ENCODE measurements around the gene GRIN2C. TPM values are rescaled to one million over a fixed set of nuclear protein-coding genes. Genes with fewer than 3 reads are reported as not detected.

Gene GRIN2C
- total RNA-seq, 1 donor from 2014 or later, result not detected

- no peak overlapping the region for H3K27ac Mint-ChIP-seq
These were observed 59.2 kb downstream of the GRIN2C start for GRCh38 chr17:74800531-74800930.

GRCh38 chr17:74799097-74799496 is 60.6 kb downstream of the GRIN2C start:
- Histone ChIP-seq H3K9me3 (ENCODE audit: low read depth) (no peaks in the 10 kb centered on the region), H2AFZ (replicated peaks) (no peak overlapping the region), H3K27me3 (no peaks in the 10 kb centered on the region), H3K79me2 (ENCODE audit: low read depth) (no peaks in the 10 kb centered on the region), H3K36me3 (no peaks in the 10 kb centered on the region), H4K20me1 (ENCODE audit: low read depth) (peaks cover 4% of the 10 kb centered on the region), H3K4me2 (no peak overlapping the region), H3K4me3 (no peak overlapping the region), H3K27ac (no peak overlapping the region), H3K4me1 (no peaks in the 10 kb centered on the region), H3K9ac (no peak overlapping the region), H3F3A (ENCODE audit: low read depth) (no peaks in the 10 kb centered on the region)
- DNase-seq (ENCODE audit: low spot score), result no peak
- Mint-ChIP-seq H3K27ac (no peak overlapping the region), H3K36me3 (peaks cover 7% of the 10 kb centered on the region), H3K27me3 (ENCODE audit: insufficient read depth, low read depth) (peaks cover 3% of the 10 kb centered on the region), H3K4me3 (no peak overlapping the region), H3K4me1 (no peaks in the 10 kb centered on the region), H3K9me3 (no peaks in the 10 kb centered on the region)
- TF ChIP-seq CTCF (IDR thresholded peaks at IDR 0.05) (no peak), EZH2phosphoT487 (IDR thresholded peaks at IDR 0.05) (no peak), EZH2 (IDR thresholded peaks at IDR 0.05) (no peak)

More at GRCh38 chr17:74800531-74800930, 59.2 kb downstream of the GRIN2C start:
- no peaks in the 10 kb centered on the region for H3K4me1 Mint-ChIP-seq
- Histone ChIP-seq H4K20me1 (ENCODE audit: low read depth) (no peaks in the 10 kb centered on the region), H2AFZ (replicated peaks) (no peak overlapping the region), H3K4me2 (no peak overlapping the region), H3K27me3 (no peaks in the 10 kb centered on the region), H3F3A (ENCODE audit: low read depth) (no peaks in the 10 kb centered on the region), H3K27ac (no peak overlapping the region), H3K36me3 (no peaks in the 10 kb centered on the region), H3K4me1 (no peaks in the 10 kb centered on the region), H3K79me2 (ENCODE audit: low read depth) (no peaks in the 10 kb centered on the region), H3K9me3 (ENCODE audit: low read depth) (no peaks in the 10 kb centered on the region), H3K4me3 (no peak overlapping the region), H3K9ac (no peak overlapping the region)
- TF ChIP-seq CTCF (IDR thresholded peaks at IDR 0.05), result no peak
- no peaks in the 10 kb centered on the region for H3K9me3 Mint-ChIP-seq
- no peak for DNase-seq (ENCODE audit: low spot score)
- no peak overlapping the region for H3K4me3 Mint-ChIP-seq
- peaks cover 5% of the 10 kb centered on the region for H3K36me3 Mint-ChIP-seq
- peaks cover 3% of the 10 kb centered on the region for H3K27me3 Mint-ChIP-seq (ENCODE audit: insufficient read depth, low read depth)

GRCh38 chr17:74798239-74798707 is 61.4 kb downstream of the GRIN2C start:
- no peak overlapping the region for H3K4me3 ChIP-seq
- no peaks in the 10 kb centered on the region for H3K79me2 ChIP-seq (ENCODE audit: low read depth)
- Mint-ChIP-seq H3K27ac (no peak overlapping the region), H3K27me3 (ENCODE audit: insufficient read depth, low read depth) (peaks cover 3% of the 10 kb centered on the region), H3K9me3 (no peaks in the 10 kb centered on the region), H3K36me3 (peaks cover 7% of the 10 kb centered on the region), H3K4me1 (no peaks in the 10 kb centered on the region), H3K4me3 (no peak overlapping the region)
- H3K9ac ChIP-seq, result no peak overlapping the region
- no peaks in the 10 kb centered on the region for H3K9me3 ChIP-seq (ENCODE audit: low read depth)
- no peaks in the 10 kb centered on the region for H3F3A ChIP-seq (ENCODE audit: low read depth)
- DNase-seq (ENCODE audit: low spot score), result no peak
- no peak overlapping the region for H2AFZ ChIP-seq (replicated peaks)
- no peak for TF ChIP-seq EZH2 (IDR thresholded peaks at IDR 0.05)
- no peak for TF ChIP-seq EZH2phosphoT487 (IDR thresholded peaks at IDR 0.05)
- no peaks in the 10 kb centered on the region for H3K36me3 ChIP-seq
- H3K27ac ChIP-seq, result no peak overlapping the region
- no peaks in the 10 kb centered on the region for H3K4me1 ChIP-seq
- H4K20me1 ChIP-seq (ENCODE audit: low read depth), result peaks cover 4% of the 10 kb centered on the region
- no peak overlapping the region for H3K4me2 ChIP-seq
- H3K27me3 ChIP-seq, result no peaks in the 10 kb centered on the region

GRCh38 chr17:74797824-74798223 is 61.9 kb downstream of the GRIN2C start:
- H2AFZ ChIP-seq (replicated peaks), result no peak overlapping the region
- H3K27me3 ChIP-seq, result no peaks in the 10 kb centered on the region
- no peak overlapping the region for H3K4me2 ChIP-seq
- no peaks in the 10 kb centered on the region for H3K36me3 ChIP-seq
- Mint-ChIP-seq H3K36me3 (peaks cover 7% of the 10 kb centered on the region), H3K27ac (no peak overlapping the region), H3K4me1 (no peaks in the 10 kb centered on the region), H3K4me3 (no peak overlapping the region), H3K27me3 (ENCODE audit: insufficient read depth, low read depth) (peaks cover 3% of the 10 kb centered on the region), H3K9me3 (no peaks in the 10 kb centered on the region)
- no peak overlapping the region for H3K27ac ChIP-seq
- DNase-seq (ENCODE audit: low spot score), result no peak
- H3K4me3 ChIP-seq, result no peak overlapping the region
- H3F3A ChIP-seq (ENCODE audit: low read depth), result no peaks in the 10 kb centered on the region
- peaks cover 4% of the 10 kb centered on the region for H4K20me1 ChIP-seq (ENCODE audit: low read depth)
- no peak overlapping the region for H3K9ac ChIP-seq
- no peaks in the 10 kb centered on the region for H3K79me2 ChIP-seq (ENCODE audit: low read depth)
- no peaks in the 10 kb centered on the region for H3K9me3 ChIP-seq (ENCODE audit: low read depth)
- no peak for TF ChIP-seq CTCF (IDR thresholded peaks at IDR 0.05)
- no peak for TF ChIP-seq EZH2phosphoT487 (IDR thresholded peaks at IDR 0.05)
- no peak for TF ChIP-seq EZH2 (IDR thresholded peaks at IDR 0.05)
- H3K4me1 ChIP-seq, result no peaks in the 10 kb centered on the region
